MCF 10A (cell line): ENCODE data around the gene MAMDC4. TPM values are rescaled to one million over a fixed set of nuclear protein-coding genes. Genes with fewer than 3 reads are reported as not detected.
A peak's percentile ranks its signal among the peaks of the same experiment; 100 is the strongest.
"Not testable (repeated sequence)": the region's sequence is repeated elsewhere in the genome, so short reads cannot be mapped to it uniquely, and the experiment has no call there.

Source experiments
- Bru-seq: library from RNA; stranded (reverse); fragments of 400-500 nt; gene quantifications from one replicate; lab custom pipeline; 2021; lab: Mats Ljungman, UMichigan
- BruChase-seq, 2 experiments: library from RNA; stranded (reverse); fragments of 400-500 nt; gene quantifications; one replicate each; lab custom pipeline; 2021; lab: Mats Ljungman, UMichigan
- BruUV-seq: library from RNA; stranded (reverse); fragments of 400-500 nt; replicated peaks from 2 replicates; lab custom pipeline; 2021; lab: Mats Ljungman, UMichigan
- CTCF ChIA-PET: fragments of 300-600 bp; sonication (Branson Sonifier 250); formaldehyde crosslinking; extraction: SDS; loops from one replicate; lab custom pipeline; 2021; ENCODE audit warnings: antibody characterized with exemption, inconsistent platforms; lab: Yijun Ruan, JAX
- POLR2A ChIA-PET: fragments of 300-600, 350-650 bp; sonication (Branson Sonifier 250); formaldehyde crosslinking; extraction: SDS; loops from one replicate; lab custom pipeline; 2020; ENCODE audit warnings: antibody characterized with exemption, inconsistent platforms; lab: Yijun Ruan, JAX
- DNase-seq: peaks from one replicate; pipeline ENCODE4 v3.0.0-alpha.2; 2018; ENCODE audit not compliant: unreplicated experiment
- H3K27ac Mint-ChIP-seq: one replicate; pipeline ENCODE4 v1.8.0; 2022; ENCODE audit warnings: mild to moderate bottlenecking, low read depth, mixed read lengths; ENCODE audit not compliant: unreplicated experiment
- H3K27me3 Mint-ChIP-seq: one replicate; pipeline ENCODE4 v1.8.0; 2022; ENCODE audit warnings: mixed read lengths; ENCODE audit not compliant: insufficient read depth, unreplicated experiment
- H3K36me3 Mint-ChIP-seq: one replicate; pipeline ENCODE4 v1.8.0; 2022; ENCODE audit warnings: mild to moderate bottlenecking, moderate library complexity, mixed read lengths; ENCODE audit not compliant: insufficient read depth, unreplicated experiment
- H3K4me1 Mint-ChIP-seq: one replicate; pipeline ENCODE4 v1.8.0; 2022; ENCODE audit warnings: mixed read lengths; ENCODE audit not compliant: insufficient read depth, unreplicated experiment
- H3K4me3 Mint-ChIP-seq: one replicate; pipeline ENCODE4 v1.8.0; 2022; ENCODE audit warnings: mild to moderate bottlenecking, moderate library complexity, mixed read lengths; ENCODE audit not compliant: unreplicated experiment
- H3K9me3 Mint-ChIP-seq: one replicate; pipeline ENCODE4 v1.8.0; 2022; ENCODE audit warnings: mixed read lengths; ENCODE audit not compliant: unreplicated experiment
- CTCF ChIP-seq: fragments of 200-600 bp; IDR thresholded peaks from one replicate; pipeline ENCODE4 v1.8.0; 2022; ENCODE audit warnings: antibody characterized with exemption, mild to moderate bottlenecking; ENCODE audit not compliant: unreplicated experiment
- intact Hi-C: fragments of 100-400 bp; cut with micrococcal nuclease; formaldehyde crosslinking; loops from 2 replicates; pipeline ENCODE4 v1.14.1; 2022
- long read RNA-seq: library from polyadenylated mRNA; stranded (forward); transcript quantifications from one replicate; pipeline ENCODE4 v2.0.0, GENCODE V29; 2022
- total RNA-seq: library from RNA; stranded (reverse); gene quantifications from 2 replicates; pipeline ENCODE4 v1.2.3, GENCODE V29; 2022

MAMDC4 gene
- total RNA-seq = 11.8 and 14.1 TPM in 2 replicates
- percentile 31 among the genes with signal in this experiment for Bru-seq, nascent RNA
- percentile 53 among the genes with signal in this experiment for BruChase-seq, experiment 1, labeled RNA remaining after a 6-hour chase
- percentile 38 among the genes with signal in this experiment for BruChase-seq, experiment 2, labeled RNA remaining after a 2-hour chase
- long read RNA-seq, partial matches to known transcripts = 7 of 19 reads
- long read RNA-seq, other reads (novel, unspliced or antisense) = 12 of 19 reads

- ChIA-PET POLR2A (interaction anchor here (1.5 kb wide), 1 partner anchor 10 kb away, joined by 6 read pairs; the partner anchor contains the start of gene AJM1), CTCF (interaction anchor here (0.7 kb wide), 1 partner anchor 88 kb away, joined by 4 read pairs; the partner anchor contains the start of gene LCN15)
- intact Hi-C loops = no loop called here
- BruUV-seq = no TSS peak
- no peaks in the 10 kb centered on the region for H3K4me1 Mint-ChIP-seq
- peaks cover 34% of the 10 kb centered on the region for H3K36me3 Mint-ChIP-seq
- no peak within 1 kb of the TSS for H3K27ac Mint-ChIP-seq
- no peak for DNase-seq
- no peaks in the 10 kb centered on the region for H3K9me3 Mint-ChIP-seq
- peak within 1 kb of the TSS; percentile 23 for H3K4me3 Mint-ChIP-seq
- TF ChIP-seq CTCF = no peak
- no peaks in the 10 kb centered on the region for H3K27me3 Mint-ChIP-seq
Measured at GRCh38 chr9:136851941-136852663, at the start of gene MAMDC4. MAMDC4 (plus strand) TSS chr9:136852346; CDS start chr9:136852417, 71 bp downstream.

- H3K36me3 Mint-ChIP-seq, intact Hi-C loops, H3K4me3 Mint-ChIP-seq, H3K27ac Mint-ChIP-seq, H3K9me3 Mint-ChIP-seq, DNase-seq, H3K27me3 Mint-ChIP-seq, BruUV-seq: not testable (repeated sequence)
- POLR2A ChIA-PET = interaction anchor here (0.8 to 2.1 kb wide), 2 partner anchors 9 to 11 kb away, joined by 3 to 12 read pairs; partner anchors contain the start of gene TMEM141
- peaks cover 14% of the 10 kb centered on the region for H3K4me1 Mint-ChIP-seq
- CTCF ChIA-PET = interaction anchor here (0.6 to 3.1 kb wide), 2 partner anchors 11 to 317 kb away, joined by 3 to 12 read pairs; no protein-coding TSS in a partner anchor
Measured at GRCh38 chr9:136803009-136803550, 49.1 kb upstream of the MAMDC4 start.

GRCh38 chr9:136803551-136804508 lies 48.3 kb upstream of the MAMDC4 start:
- TF ChIP-seq CTCF = no peak
- CTCF ChIA-PET = interaction anchor here (0.6 to 3.1 kb wide), 2 partner anchors 12 to 318 kb away, joined by 3 to 12 read pairs; no protein-coding TSS in a partner anchor

More at GRCh38 chr9:136803551-136804508, 48.3 kb upstream of the MAMDC4 start:
- H3K27me3 Mint-ChIP-seq = no peaks in the 10 kb centered on the region
- H3K9me3 Mint-ChIP-seq = no peaks in the 10 kb centered on the region
- peaks cover 7% of the 10 kb centered on the region for H3K36me3 Mint-ChIP-seq
- peak overlapping the region; percentile 66 for H3K27ac Mint-ChIP-seq
- no peak for DNase-seq
- peaks cover 14% of the 10 kb centered on the region for H3K4me1 Mint-ChIP-seq
- no peak overlapping the region for H3K4me3 Mint-ChIP-seq
- POLR2A ChIA-PET = no interaction called here
- no TSS peak for BruUV-seq
- intact Hi-C loops = no loop called here
